Measurements from ENCODE around the gene NUP62. TPM values are rescaled to one million over a fixed set of nuclear protein-coding genes. Genes with fewer than 3 reads are reported as not detected.
"Not testable (repeated sequence)": the region's sequence is repeated elsewhere in the genome, so short reads cannot be mapped to it uniquely, and the experiment has no call there.

NUP62 gene
- total and polyA plus RNA-seq, 8 donors: 11.4 to 26.4 (median 17.4) TPM

DNA sequence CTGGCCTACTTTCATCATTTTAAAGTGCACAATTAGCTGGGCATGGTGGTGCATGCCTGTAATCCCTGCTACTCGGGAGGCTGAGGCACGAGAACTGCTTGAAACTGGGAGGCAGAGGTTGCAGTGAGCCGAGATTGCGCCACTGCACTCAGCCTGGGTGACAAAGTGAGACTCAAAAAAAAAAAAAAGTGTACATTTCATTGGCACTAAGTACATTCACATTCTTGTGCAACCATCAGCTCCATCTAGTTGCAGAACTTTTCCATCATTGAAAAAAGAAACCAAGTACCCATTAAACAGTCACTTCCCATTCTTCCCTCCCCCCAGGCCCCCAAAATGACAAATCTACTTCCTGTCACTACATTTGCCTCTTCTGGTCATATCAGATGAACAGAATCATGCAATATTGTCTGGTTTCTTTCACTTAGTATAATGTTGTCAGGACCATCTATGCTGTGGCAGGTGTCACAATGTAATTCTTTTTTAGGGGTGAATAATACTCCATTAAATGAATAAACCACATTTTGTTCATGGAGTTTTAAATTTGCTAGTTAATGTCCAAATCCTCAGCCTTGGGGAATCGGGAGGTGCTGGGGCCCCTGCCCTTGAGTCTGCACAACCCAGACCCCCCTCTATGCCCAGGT lies 39.1 kb upstream of the NUP62 start:
- Histone ChIP-seq H3K27me3 (no peaks in the 10 kb centered on the region), H3K4me1 (peaks cover 0 to 8% (median 0%) of the 10 kb centered on the region in 3 donors), H3K36me3 (no peaks in the 10 kb centered on the region), H3K9me3 (no peaks in the 10 kb centered on the region), H3K27ac (no peak overlapping the region), H3K4me3 (no peak overlapping the region)
- FAIRE-seq: no peak
- ATAC-seq: no peak
- 71 to 81% methylated on average over 5 of the region's 5 CpGs for WGBS, 2 donors
- TF ChIP-seq, protein P1, sequence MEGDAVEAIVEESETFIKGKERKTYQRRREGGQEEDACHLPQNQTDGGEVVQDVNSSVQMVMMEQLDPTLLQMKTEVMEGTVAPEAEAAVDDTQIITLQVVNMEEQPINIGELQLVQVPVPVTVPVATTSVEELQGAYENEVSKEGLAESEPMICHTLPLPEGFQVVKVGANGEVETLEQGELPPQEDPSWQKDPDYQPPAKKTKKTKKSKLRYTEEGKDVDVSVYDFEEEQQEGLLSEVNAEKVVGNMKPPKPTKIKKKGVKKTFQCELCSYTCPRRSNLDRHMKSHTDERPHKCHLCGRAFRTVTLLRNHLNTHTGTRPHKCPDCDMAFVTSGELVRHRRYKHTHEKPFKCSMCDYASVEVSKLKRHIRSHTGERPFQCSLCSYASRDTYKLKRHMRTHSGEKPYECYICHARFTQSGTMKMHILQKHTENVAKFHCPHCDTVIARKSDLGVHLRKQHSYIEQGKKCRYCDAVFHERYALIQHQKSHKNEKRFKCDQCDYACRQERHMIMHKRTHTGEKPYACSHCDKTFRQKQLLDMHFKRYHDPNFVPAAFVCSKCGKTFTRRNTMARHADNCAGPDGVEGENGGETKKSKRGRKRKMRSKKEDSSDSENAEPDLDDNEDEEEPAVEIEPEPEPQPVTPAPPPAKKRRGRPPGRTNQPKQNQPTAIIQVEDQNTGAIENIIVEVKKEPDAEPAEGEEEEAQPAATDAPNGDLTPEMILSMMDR (IDR thresholded peaks at IDR 0.05): no peak
- DNase-seq: no peak
- intact Hi-C loops (cut with DNase I): no loop called here

DNA sequence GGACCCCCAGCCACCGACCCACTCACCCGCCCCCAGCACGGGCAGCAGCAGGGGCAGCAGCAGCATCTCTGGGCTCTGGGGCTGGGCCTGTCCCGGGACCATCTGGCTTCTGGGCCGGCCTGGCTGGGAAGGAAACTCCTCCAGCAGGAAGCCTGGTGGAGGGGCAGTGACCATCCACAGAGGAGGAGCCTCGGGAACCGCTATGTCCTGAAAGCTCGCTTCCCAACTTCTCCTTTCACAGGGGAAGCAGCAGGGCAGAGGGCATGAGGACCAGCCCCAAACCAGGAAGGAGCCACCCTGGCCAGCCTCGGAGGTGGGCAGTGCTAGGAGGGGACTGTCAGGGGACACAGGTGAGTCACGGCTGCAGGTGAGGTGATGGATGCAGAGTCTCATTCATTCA lies 31.7 kb upstream of the NUP62 start, which contains the start of gene SIGLEC11:
SIGLEC11 (minus strand) TSS at position 193 of the 400 bp plus-strand sequence; CDS start at position 102, 91 bp downstream.
- H3K4me3 ChIP-seq; intact Hi-C loops (cut with DNase I); H3K36me3 ChIP-seq; FAIRE-seq; ATAC-seq; H3K9me3 ChIP-seq; H3K27ac ChIP-seq; DNase-seq; H3K27me3 ChIP-seq: not testable (repeated sequence)
- WGBS, 2 donors: 62 to 81% methylated on average over 4 to 5 of the region's 10 CpGs
- peaks cover 2 to 18% (median 17%) of the 10 kb centered on the region in 3 donors for H3K4me1 ChIP-seq

DNA sequence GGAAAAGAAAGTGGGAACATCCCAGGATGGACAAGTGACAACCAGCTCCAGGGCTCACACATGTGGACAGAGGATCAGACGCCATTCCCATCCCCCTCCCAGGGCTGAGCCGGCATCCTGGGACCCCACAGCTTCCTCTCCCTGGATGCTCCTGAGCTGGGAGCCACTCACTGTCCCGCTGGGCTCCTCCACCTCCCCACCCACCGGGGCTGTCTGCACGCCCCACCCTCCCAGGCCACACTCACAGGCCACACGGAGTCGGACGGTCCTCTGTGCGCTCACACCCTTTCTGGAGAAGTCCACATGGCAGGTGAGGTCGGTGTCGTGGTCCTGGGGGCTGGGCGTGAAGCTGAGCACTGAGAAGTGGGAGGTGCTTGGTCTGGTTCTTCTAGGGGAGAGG lies 30.6 kb upstream of the NUP62 start:
- intact Hi-C loops (cut with DNase I); ATAC-seq; FAIRE-seq; H3K27ac ChIP-seq; H3K36me3 ChIP-seq; H3K4me3 ChIP-seq; DNase-seq; H3K9me3 ChIP-seq; H3K27me3 ChIP-seq: not testable (repeated sequence)
- peaks cover 6 to 28% (median 26%) of the 10 kb centered on the region in 3 donors for H3K4me1 ChIP-seq
- WGBS, 2 donors: 80 to 100% methylated on average over 2 of the region's 12 CpGs

DNA sequence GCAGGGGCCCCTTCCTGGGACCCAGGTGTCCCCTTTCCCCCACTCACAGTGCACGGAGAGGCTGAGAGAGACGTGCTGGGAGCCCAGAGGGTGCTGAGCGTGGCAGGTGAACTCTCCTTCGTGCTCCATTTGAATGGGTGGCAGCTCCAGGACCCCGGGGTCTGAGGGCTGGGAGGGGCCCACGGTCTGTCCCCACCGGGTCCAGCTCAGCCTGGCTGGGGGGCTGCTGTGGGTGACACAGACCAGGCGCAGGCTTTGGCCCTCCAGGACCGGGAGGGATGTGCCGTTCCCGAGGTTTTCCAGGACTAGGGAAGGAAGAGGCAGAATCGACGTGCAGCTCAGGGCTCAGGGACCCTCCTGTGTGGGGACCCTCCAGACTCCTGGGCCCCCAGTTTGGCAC lies 29.3 kb upstream of the NUP62 start:
- H3K9me3 ChIP-seq; DNase-seq; H3K27me3 ChIP-seq; FAIRE-seq; H3K36me3 ChIP-seq; intact Hi-C loops (cut with DNase I); H3K4me3 ChIP-seq: not testable (repeated sequence)
- peaks cover 9 to 41% (median 34%) of the 10 kb centered on the region in 3 donors for H3K4me1 ChIP-seq
- ATAC-seq: peak in 1 of 4 donors; percentile 3
- peak overlapping the region in 1 of 4 donors; percentile 80 for H3K27ac ChIP-seq
- WGBS, 2 donors: 44 to 50% methylated on average over 13 of the region's 13 CpGs

DNA sequence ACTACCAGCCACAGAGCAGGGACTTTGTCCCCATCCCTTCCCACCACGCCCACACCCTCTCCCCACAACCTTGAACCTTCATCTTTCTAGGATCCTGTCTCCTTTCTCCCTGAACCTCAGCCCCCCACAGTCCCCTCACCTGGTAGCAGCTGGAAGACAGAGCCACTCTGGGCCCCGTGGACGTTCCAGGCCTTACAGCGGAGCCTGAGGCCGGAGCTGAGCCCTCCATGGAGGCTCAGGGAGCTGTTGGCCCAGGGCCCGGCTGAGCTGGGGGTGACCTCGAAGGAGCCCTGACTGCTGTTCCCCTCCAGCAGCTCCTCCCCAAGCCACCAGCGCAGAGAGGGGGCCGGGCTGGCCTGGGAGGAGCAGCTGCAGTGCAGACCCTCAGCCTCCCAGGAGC lies 28.8 kb upstream of the NUP62 start:
- 23 to 25% methylated on average over 9 of the region's 9 CpGs for WGBS, 2 donors
- intact Hi-C loops (cut with DNase I); H3K9me3 ChIP-seq; H3K36me3 ChIP-seq; FAIRE-seq; H3K27me3 ChIP-seq; DNase-seq: not testable (repeated sequence)
- Histone ChIP-seq H3K4me3 (peak overlapping the region in 2 of 4 donors; percentile 0 to 21), H3K4me1 (peaks cover 9 to 45% (median 34%) of the 10 kb centered on the region in 3 donors), H3K27ac (peak overlapping the region in 2 of 4 donors; percentile 5 to 80)
- peak in 2 of 4 donors; percentile 4 to 31 for ATAC-seq

DNA sequence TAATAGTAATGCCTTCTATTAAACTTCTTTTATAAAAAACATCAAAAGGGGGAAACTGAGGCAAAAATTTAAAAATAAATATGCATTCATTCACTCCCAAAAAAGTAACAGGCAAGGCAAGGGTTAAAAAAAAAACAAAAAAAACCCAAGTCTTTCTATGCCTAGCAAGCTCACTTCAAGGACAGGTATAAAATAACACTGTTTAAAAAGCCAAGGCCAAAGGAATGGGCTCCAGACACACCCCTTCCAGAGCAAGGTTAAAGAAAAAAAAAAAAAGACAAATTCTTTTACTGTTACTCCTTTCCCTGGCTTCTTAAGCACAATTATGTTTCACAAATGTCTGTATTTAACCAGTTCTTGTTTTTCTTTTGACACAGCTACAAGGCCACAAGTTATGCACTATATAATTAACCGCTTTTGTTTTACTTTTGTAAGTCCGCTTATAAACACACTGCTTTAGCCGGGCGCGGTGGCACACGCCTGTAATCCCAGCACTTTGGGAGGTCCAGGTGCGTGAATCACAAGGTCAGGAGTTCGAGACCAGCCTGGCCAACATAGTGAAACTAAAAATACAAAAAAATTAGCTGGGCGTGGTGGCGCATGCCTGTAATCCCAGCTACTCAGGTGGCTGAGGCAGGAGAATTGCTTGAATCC lies 28.1 kb upstream of the NUP62 start:
- peak overlapping the region in 2 of 4 donors; percentile 0 to 21 for H3K4me3 ChIP-seq
- no peaks in the 10 kb centered on the region for H3K27me3 ChIP-seq
- DNase-seq: no peak
- WGBS, 2 donors: 31 to 34% methylated on average over 10 of the region's 10 CpGs
- H3K27ac ChIP-seq: peak overlapping the region in 2 of 4 donors; percentile 5 to 85
- no peaks in the 10 kb centered on the region for H3K9me3 ChIP-seq
- H3K36me3 ChIP-seq: no peaks in the 10 kb centered on the region
- peaks cover 9 to 52% (median 34%) of the 10 kb centered on the region in 3 donors for H3K4me1 ChIP-seq
- ATAC-seq: peak; percentile 29 to 69 (median 49)
- intact Hi-C loops (cut with DNase I): no loop called here
- TF ChIP-seq, protein P1 (IDR thresholded peaks at IDR 0.05): no peak
- FAIRE-seq: no peak
